ENCODE data around the gene POU2AF1. TPM values are rescaled to one million over a fixed set of nuclear protein-coding genes. Genes with fewer than 3 reads are reported as not detected.

POU2AF1 gene
- total RNA-seq, 1 donor from 2014 or later = 155 TPM

- CTCF ChIA-PET = no interaction called here
- H3K36me3 Mint-ChIP-seq (ENCODE audit: low read depth) = peaks cover 34% of the 10 kb centered on the region
These were observed 69.0 kb downstream of the POU2AF1 start for GRCh38 chr11:111310088-111310487.

GRCh38 chr11:111309215-111309915, 69.7 kb downstream of the POU2AF1 start:
- H3K4me3 Mint-ChIP-seq = no peak overlapping the region
- H3K27me3 Mint-ChIP-seq = peaks cover 3% of the 10 kb centered on the region
- H3K9me3 Mint-ChIP-seq = peaks cover 8% of the 10 kb centered on the region
- intact Hi-C loops (cut with micrococcal nuclease) = no loop called here
- DNase-seq = no peak
- no peak for ATAC-seq (ENCODE audit: low read depth)
- peaks cover 30% of the 10 kb centered on the region for H3K36me3 Mint-ChIP-seq (ENCODE audit: low read depth)
- ChIA-PET CTCF (no interaction called here), POLR2A (interaction anchor here (0.7 kb wide), 1 partner anchor 107 kb away, joined by 3 read pairs; no protein-coding TSS in a partner anchor)
- TF ChIP-seq CTCF (IDR thresholded peaks at IDR 0.05) = no peak
- H3K4me1 Mint-ChIP-seq = no peaks in the 10 kb centered on the region
- H3K27ac Mint-ChIP-seq = no peak overlapping the region

More at GRCh38 chr11:111310088-111310487, 69.0 kb downstream of the POU2AF1 start:
- no peak for ATAC-seq (ENCODE audit: low read depth)
- Mint-ChIP-seq H3K4me3 (no peak overlapping the region), H3K27me3 (peaks cover 3% of the 10 kb centered on the region), H3K27ac (no peak overlapping the region), H3K9me3 (peaks cover 8% of the 10 kb centered on the region), H3K4me1 (no peaks in the 10 kb centered on the region)
- intact Hi-C loops (cut with micrococcal nuclease) = no loop called here
- TF ChIP-seq CTCF (IDR thresholded peaks at IDR 0.05) = no peak
- DNase-seq = no peak
- POLR2A ChIA-PET = no interaction called here

GRCh38 chr11:111308140-111308539, 70.9 kb downstream of the POU2AF1 start:
- H3K4me3 Mint-ChIP-seq = no peak overlapping the region

GRCh38 chr11:111307472-111308108, 71.5 kb downstream of the POU2AF1 start:
- intact Hi-C loops (cut with micrococcal nuclease) = no loop called here
- DNase-seq = no peak
- peaks cover 3% of the 10 kb centered on the region for H3K27me3 Mint-ChIP-seq
- peaks cover 19% of the 10 kb centered on the region for H3K36me3 Mint-ChIP-seq (ENCODE audit: low read depth)
- H3K9me3 Mint-ChIP-seq = no peaks in the 10 kb centered on the region
- H3K27ac Mint-ChIP-seq = no peak overlapping the region
- no peak for TF ChIP-seq CTCF (IDR thresholded peaks at IDR 0.05)
- no peak for ATAC-seq (ENCODE audit: low read depth)
- H3K4me1 Mint-ChIP-seq = peaks cover 5% of the 10 kb centered on the region
- H3K4me3 Mint-ChIP-seq = no peak overlapping the region
- ChIA-PET POLR2A (no interaction called here), CTCF (no interaction called here)

More at GRCh38 chr11:111308140-111308539, 70.9 kb downstream of the POU2AF1 start:
- ATAC-seq (ENCODE audit: low read depth) (no peak), DNase-seq (no peak)
- Mint-ChIP-seq H3K36me3 (ENCODE audit: low read depth) (peaks cover 25% of the 10 kb centered on the region), H3K27me3 (peaks cover 3% of the 10 kb centered on the region), H3K27ac (no peak overlapping the region), H3K4me1 (peaks cover 2% of the 10 kb centered on the region), H3K9me3 (peaks cover 5% of the 10 kb centered on the region)
- intact Hi-C loops (cut with micrococcal nuclease) = no loop called here
- no peak for TF ChIP-seq CTCF (IDR thresholded peaks at IDR 0.05)
- ChIA-PET CTCF (no interaction called here), POLR2A (no interaction called here)

- H3K4me3 Mint-ChIP-seq = no peak overlapping the region
- peaks cover 17% of the 10 kb centered on the region for H3K4me1 Mint-ChIP-seq
- CTCF ChIA-PET = no interaction called here
- H3K9me3 Mint-ChIP-seq = no peaks in the 10 kb centered on the region
- intact Hi-C loops (cut with micrococcal nuclease) = no loop called here
- POLR2A ChIA-PET = no interaction called here
- TF ChIP-seq CTCF (IDR thresholded peaks at IDR 0.05) = no peak
- DNase-seq (no peak), ATAC-seq (ENCODE audit: low read depth) (no peak)
- H3K27ac Mint-ChIP-seq = no peak overlapping the region
- peaks cover 3% of the 10 kb centered on the region for H3K27me3 Mint-ChIP-seq
- H3K36me3 Mint-ChIP-seq (ENCODE audit: low read depth) = peaks cover 14% of the 10 kb centered on the region
These were observed 72.8 kb downstream of the POU2AF1 start for GRCh38 chr11:111306321-111306720.

Data from activated B cell treated with CpG ODN at 0.5 μM for 24 hours (primary cell).